OCI-LY7 (cell line): ENCODE data around the gene KIAA1328. TPM values are rescaled to one million over a fixed set of nuclear protein-coding genes. Genes with fewer than 3 reads are reported as not detected.

Experiments
- BruUV-seq: library from RNA; stranded (reverse); fragments of 400-500 nt; replicated peaks from 2 replicates; lab custom pipeline; 2021; lab: Mats Ljungman, UMichigan
- CTCF ChIA-PET: fragments of 300-600 bp; sonication (Branson Sonifier 250); formaldehyde crosslinking; loops from one replicate; lab custom pipeline; 2022; ENCODE audit warnings: antibody characterized with exemption; ENCODE audit not compliant: unreplicated experiment; lab: Charles Lee
- POLR2A ChIA-PET: fragments of 300-600 bp; sonication (Branson Sonifier 250); formaldehyde crosslinking; loops from one replicate; lab custom pipeline; 2022; ENCODE audit warnings: antibody characterized with exemption; lab: Charles Lee
- DNase-seq: peaks from one replicate; pipeline ENCODE4 v3.0.0-alpha.2; 2015; ENCODE audit warnings: low spot score
- H2AFZ ChIP-seq: fragments of 200-600 bp; sonication (generic), shearing (Covaris generic); 2 replicates; pipeline ENCODE4 v1.6.1; 2014; ENCODE audit warnings: mild to moderate bottlenecking, antibody characterized with exemption, low read length, moderate library complexity
- H3K27ac ChIP-seq: fragments of 200-600 bp; sonication (generic); 2 replicates; pipeline ENCODE4 v1.5.1; 2014; ENCODE audit warnings: mixed run types, low read depth, mild to moderate bottlenecking, moderate library complexity, low read length, inconsistent platforms; ENCODE audit not compliant: poor library complexity, severe bottlenecking
- H3K36me3 ChIP-seq: fragments of 200-600 bp; sonication (generic); 2 replicates; pipeline ENCODE4 v1.6.1; 2014; ENCODE audit warnings: mild to moderate bottlenecking, antibody characterized with exemption, low read length, moderate library complexity, mixed read lengths; ENCODE audit not compliant: insufficient read depth
- H3K4me1 ChIP-seq: fragments of 200-600 bp; sonication (generic); 2 replicates; pipeline ENCODE4 v1.5.1; 2014; ENCODE audit warnings: mild to moderate bottlenecking, low read length; ENCODE audit not compliant: insufficient read depth, poor library complexity, severe bottlenecking
- H3K4me2 ChIP-seq: fragments of 200-600 bp; sonication (generic); 2 replicates; pipeline ENCODE4 v1.6.1; 2014; ENCODE audit warnings: mild to moderate bottlenecking, low read length
- H3K4me3 ChIP-seq: fragments of 200-600 bp; sonication (generic); 2 replicates; pipeline ENCODE4 v1.5.1; 2014; ENCODE audit warnings: mild to moderate bottlenecking, low read depth, low read length; ENCODE audit not compliant: poor library complexity, severe bottlenecking
- H3K79me2 ChIP-seq: fragments of 200-600 bp; sonication (generic); 2 replicates; pipeline ENCODE4 v1.6.1; 2016; ENCODE audit warnings: low read depth, mild to moderate bottlenecking, low read length, moderate library complexity, mixed read lengths; ENCODE audit not compliant: insufficient read depth
- H3K9me2 ChIP-seq: fragments of 200-600 bp; sonication (generic); 2 replicates; pipeline ENCODE4 v1.6.1; 2016; ENCODE audit warnings: mild to moderate bottlenecking, low read length, mixed read lengths; ENCODE audit not compliant: insufficient read depth
- H3K9me3 ChIP-seq: fragments of 200-600 bp; sonication (generic); 2 replicates; pipeline ENCODE4 v1.6.1; 2014; ENCODE audit warnings: mild to moderate bottlenecking, mixed run types, low read length, mixed read lengths
- H4K20me1 ChIP-seq: fragments of 200-600 bp; sonication (generic); 2 replicates; pipeline ENCODE4 v1.6.1; 2014; ENCODE audit warnings: mild to moderate bottlenecking, antibody characterized with exemption, low read length, moderate library complexity, mixed read lengths; ENCODE audit not compliant: insufficient read depth
- EZH2phosphoT487 ChIP-seq: fragments of 200-600 bp; sonication (generic); IDR thresholded peaks from 2 replicates; pipeline ENCODE4 v1.6.1; 2018; ENCODE audit warnings: low read depth, borderline replicate concordance, mild to moderate bottlenecking, mixed run types, antibody characterized with exemption, low read length, moderate library complexity, mixed read lengths
- intact Hi-C: fragments of 100-400 bp; cut with micrococcal nuclease; formaldehyde crosslinking; loops from one replicate; pipeline ENCODE4 v1.10.0; 2022; ENCODE audit not compliant: unreplicated experiment
- total RNA-seq, 2 experiments: library from RNA; depleted of rRNA in 1 of 2; stranded (reverse); fragments of >200 nt in 1 of 2; shearing (Covaris generic) in 1 of 2; gene quantifications; 2 replicates each; pipeline ENCODE4 v1.2.3, GENCODE V29; 2014 to 2022
- TF ChIP-seq, protein P1 (sequence below): fragments of 200-600 bp; sonication (generic); conservative IDR thresholded peaks from 2 replicates; pipeline ENCODE4 v1.5.1; 2014; ENCODE audit warnings: mild to moderate bottlenecking, antibody characterized with exemption, low read length, moderate library complexity, mixed read lengths

KIAA1328 gene
- total RNA-seq, 2 experiments from 2014 or later, result 3.0 to 5.8 TPM

DNA sequence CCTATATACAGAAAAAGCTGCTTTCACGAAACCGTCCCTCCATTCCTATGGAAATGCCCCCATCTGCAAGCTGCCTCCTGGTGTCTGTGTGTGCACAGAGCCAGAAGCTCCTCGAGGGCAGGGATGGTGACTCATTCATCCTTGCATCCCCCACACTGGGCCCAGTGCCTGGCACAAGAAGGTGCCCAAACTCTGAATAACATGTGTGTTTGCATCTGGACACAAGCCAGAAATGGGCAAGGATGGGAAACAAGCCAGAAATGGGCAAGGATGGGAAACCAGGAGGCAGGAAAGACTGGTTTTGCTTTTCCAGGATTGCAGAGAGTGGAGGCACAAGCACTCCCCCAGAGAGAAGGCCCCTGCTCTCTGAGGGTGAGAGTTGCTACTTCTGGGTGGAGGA lies 422.8 kb downstream of the KIAA1328 start:
- Histone ChIP-seq H3K4me1 (no peaks in the 10 kb centered on the region), H3K9me2 (no peaks in the 10 kb centered on the region), H3K4me3 (no peak overlapping the region), H3K4me2 (no peak overlapping the region), H4K20me1 (no peaks in the 10 kb centered on the region), H3K79me2 (no peaks in the 10 kb centered on the region), H2AFZ (no peak overlapping the region), H3K27ac (no peak overlapping the region), H3K9me3 (no peaks in the 10 kb centered on the region), H3K36me3 (no peaks in the 10 kb centered on the region)
- intact Hi-C loops, result no loop called here
- CTCF ChIA-PET, result interaction anchor here (1.0 kb wide), 1 partner anchor 12 kb away, joined by 3 read pairs; no protein-coding TSS in a partner anchor
- POLR2A ChIA-PET, result no interaction called here
- TF ChIP-seq, protein P1, sequence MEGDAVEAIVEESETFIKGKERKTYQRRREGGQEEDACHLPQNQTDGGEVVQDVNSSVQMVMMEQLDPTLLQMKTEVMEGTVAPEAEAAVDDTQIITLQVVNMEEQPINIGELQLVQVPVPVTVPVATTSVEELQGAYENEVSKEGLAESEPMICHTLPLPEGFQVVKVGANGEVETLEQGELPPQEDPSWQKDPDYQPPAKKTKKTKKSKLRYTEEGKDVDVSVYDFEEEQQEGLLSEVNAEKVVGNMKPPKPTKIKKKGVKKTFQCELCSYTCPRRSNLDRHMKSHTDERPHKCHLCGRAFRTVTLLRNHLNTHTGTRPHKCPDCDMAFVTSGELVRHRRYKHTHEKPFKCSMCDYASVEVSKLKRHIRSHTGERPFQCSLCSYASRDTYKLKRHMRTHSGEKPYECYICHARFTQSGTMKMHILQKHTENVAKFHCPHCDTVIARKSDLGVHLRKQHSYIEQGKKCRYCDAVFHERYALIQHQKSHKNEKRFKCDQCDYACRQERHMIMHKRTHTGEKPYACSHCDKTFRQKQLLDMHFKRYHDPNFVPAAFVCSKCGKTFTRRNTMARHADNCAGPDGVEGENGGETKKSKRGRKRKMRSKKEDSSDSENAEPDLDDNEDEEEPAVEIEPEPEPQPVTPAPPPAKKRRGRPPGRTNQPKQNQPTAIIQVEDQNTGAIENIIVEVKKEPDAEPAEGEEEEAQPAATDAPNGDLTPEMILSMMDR, result no peak
- no peak for TF ChIP-seq EZH2phosphoT487
- no peak for DNase-seq
- no TSS peak for BruUV-seq

DNA sequence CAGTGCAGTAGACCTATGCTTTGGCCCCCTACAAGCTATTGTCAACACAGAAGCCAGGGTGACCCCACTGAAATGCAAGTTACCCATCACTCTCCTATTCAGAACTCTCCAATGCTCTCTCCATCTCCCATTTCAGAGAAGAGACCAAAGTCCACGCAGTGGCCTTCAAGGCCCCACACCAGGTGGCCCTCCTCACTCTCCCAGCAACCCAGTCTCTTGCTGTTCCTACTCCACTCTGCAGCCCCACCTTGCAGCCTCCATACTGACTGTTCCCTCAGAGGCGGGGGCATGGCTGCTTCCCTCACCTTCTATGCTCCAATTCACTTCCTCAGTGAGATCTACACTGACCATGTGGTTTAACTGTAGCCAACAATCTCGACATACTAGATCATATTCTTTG lies 423.4 kb downstream of the KIAA1328 start:
- Histone ChIP-seq H3K9me2 (no peaks in the 10 kb centered on the region), H3K4me1 (no peaks in the 10 kb centered on the region), H3K4me3 (no peak overlapping the region), H2AFZ (no peak overlapping the region), H3K9me3 (no peaks in the 10 kb centered on the region), H4K20me1 (no peaks in the 10 kb centered on the region), H3K79me2 (no peaks in the 10 kb centered on the region), H3K27ac (no peak overlapping the region), H3K36me3 (no peaks in the 10 kb centered on the region), H3K4me2 (no peak overlapping the region)
- ChIA-PET POLR2A (no interaction called here), CTCF (no interaction called here)
- TF ChIP-seq, protein P1, result no peak
- TF ChIP-seq EZH2phosphoT487, result no peak
- no TSS peak for BruUV-seq
- no peak for DNase-seq
- intact Hi-C loops, result no loop called here

DNA sequence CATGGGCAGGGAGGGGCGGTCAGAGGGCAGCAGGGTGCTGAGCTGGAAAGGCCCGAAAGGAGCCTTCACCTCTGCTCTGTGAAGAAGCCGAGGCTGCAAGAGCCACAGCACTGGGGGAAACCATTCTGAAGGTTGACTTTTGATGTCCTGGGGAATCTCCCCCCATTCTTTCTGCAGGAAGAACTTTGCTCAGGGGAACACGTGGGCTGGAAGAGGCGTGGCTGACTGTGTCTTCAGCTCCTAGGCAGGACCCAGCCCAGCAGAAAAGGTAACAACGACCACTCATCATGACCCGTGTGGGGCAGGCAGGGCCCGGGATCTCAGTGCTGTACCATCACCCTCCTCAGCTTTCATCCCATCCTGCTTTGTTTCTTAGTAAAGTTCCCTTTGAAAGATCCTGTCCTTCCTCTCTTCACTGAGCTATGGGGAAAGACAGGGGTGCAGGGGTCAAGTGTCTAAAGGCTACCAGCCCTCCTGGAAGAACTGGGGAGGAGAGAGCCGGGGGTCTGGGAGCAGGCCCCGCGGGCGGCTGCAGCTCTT lies 424.0 kb downstream of the KIAA1328 start:
- no peak for TF ChIP-seq EZH2phosphoT487
- TF ChIP-seq, protein P1, result no peak
- ChIA-PET CTCF (no interaction called here), POLR2A (no interaction called here)
- H3K27ac ChIP-seq, result no peak overlapping the region
- H3K36me3 ChIP-seq, result no peaks in the 10 kb centered on the region
- no peak overlapping the region for H3K4me2 ChIP-seq
- intact Hi-C loops, result no loop called here
- H4K20me1 ChIP-seq, result no peaks in the 10 kb centered on the region
- DNase-seq, result no peak
- H3K9me2 ChIP-seq, result no peaks in the 10 kb centered on the region
- H3K4me1 ChIP-seq, result no peaks in the 10 kb centered on the region
- no peak overlapping the region for H2AFZ ChIP-seq
- BruUV-seq, result no TSS peak
- H3K4me3 ChIP-seq, result no peak overlapping the region
- no peaks in the 10 kb centered on the region for H3K79me2 ChIP-seq
- no peaks in the 10 kb centered on the region for H3K9me3 ChIP-seq
